ENCODE results near the gene HDGFL3.

HDGFL3 gene

GRCh38 chr15:83164771-83165404 is 42.7 kb downstream of the HDGFL3 start:
- peaks cover 23% of the 10 kb centered on the region for H3K36me3 ChIP-seq
- H3K27ac ChIP-seq = no peak overlapping the region
- H3K4me3 ChIP-seq (ENCODE audit: low read depth, low read length) = no peak overlapping the region
- no peak for DNase-seq
- TF ChIP-seq CTCF (IDR thresholded peaks at IDR 0.05; ENCODE audit: low read depth, low read length) = no peak
- H3K27me3 ChIP-seq (ENCODE audit: insufficient read depth, low read depth, severe bottlenecking) = no peaks in the 10 kb centered on the region
- H3K9me3 ChIP-seq (ENCODE audit: severe bottlenecking) = peaks cover 7% of the 10 kb centered on the region

- no peak for TF ChIP-seq CTCF (IDR thresholded peaks at IDR 0.05; ENCODE audit: low read depth, low read length)
- H3K27ac ChIP-seq = no peak overlapping the region
- peaks cover 7% of the 10 kb centered on the region for H3K9me3 ChIP-seq (ENCODE audit: severe bottlenecking)
- peaks cover 29% of the 10 kb centered on the region for H3K36me3 ChIP-seq
- H3K4me3 ChIP-seq (ENCODE audit: low read depth, low read length) = no peak overlapping the region
- no peaks in the 10 kb centered on the region for H3K27me3 ChIP-seq (ENCODE audit: insufficient read depth, low read depth, severe bottlenecking)
- DNase-seq = no peak
Observed at GRCh38 chr15:83164111-83164770, 43.4 kb downstream of the HDGFL3 start.

- DNase-seq = no peak
- H3K4me3 ChIP-seq (ENCODE audit: low read depth, low read length) = no peak overlapping the region
- TF ChIP-seq CTCF (IDR thresholded peaks at IDR 0.05; ENCODE audit: low read depth, low read length) = no peak
- H3K27ac ChIP-seq = no peak overlapping the region
- peaks cover 7% of the 10 kb centered on the region for H3K9me3 ChIP-seq (ENCODE audit: severe bottlenecking)
- H3K36me3 ChIP-seq = peaks cover 41% of the 10 kb centered on the region
- H3K27me3 ChIP-seq (ENCODE audit: insufficient read depth, low read depth, severe bottlenecking) = no peaks in the 10 kb centered on the region
Observed at GRCh38 chr15:83163032-83163431, 44.6 kb downstream of the HDGFL3 start.

GRCh38 chr15:83160741-83161140 is 46.9 kb downstream of the HDGFL3 start:
- no peak overlapping the region for H3K27ac ChIP-seq
- no peak overlapping the region for H3K4me3 ChIP-seq (ENCODE audit: low read depth, low read length)
- no peaks in the 10 kb centered on the region for H3K27me3 ChIP-seq (ENCODE audit: insufficient read depth, low read depth, severe bottlenecking)
- DNase-seq = no peak
- H3K36me3 ChIP-seq = peaks cover 64% of the 10 kb centered on the region
- no peaks in the 10 kb centered on the region for H3K9me3 ChIP-seq (ENCODE audit: severe bottlenecking)
- no peak for TF ChIP-seq CTCF (IDR thresholded peaks at IDR 0.05; ENCODE audit: low read depth, low read length)

- Histone ChIP-seq H3K27ac (no peak overlapping the region), H3K9me3 (ENCODE audit: severe bottlenecking) (no peaks in the 10 kb centered on the region), H3K36me3 (peaks cover 83% of the 10 kb centered on the region), H3K27me3 (ENCODE audit: insufficient read depth, low read depth, severe bottlenecking) (no peaks in the 10 kb centered on the region), H3K4me3 (ENCODE audit: low read depth, low read length) (no peak overlapping the region)
- no peak for DNase-seq
- no peak for TF ChIP-seq CTCF (IDR thresholded peaks at IDR 0.05; ENCODE audit: low read depth, low read length)
Observed at GRCh38 chr15:83158393-83158792, 49.2 kb downstream of the HDGFL3 start.

Measured in WERI-Rb-1 (cell line).